ENCODE data around the gene HMCN1.
A peak's percentile ranks its signal among the peaks of the same experiment; 100 is the strongest.

The HMCN1 gene

DNA sequence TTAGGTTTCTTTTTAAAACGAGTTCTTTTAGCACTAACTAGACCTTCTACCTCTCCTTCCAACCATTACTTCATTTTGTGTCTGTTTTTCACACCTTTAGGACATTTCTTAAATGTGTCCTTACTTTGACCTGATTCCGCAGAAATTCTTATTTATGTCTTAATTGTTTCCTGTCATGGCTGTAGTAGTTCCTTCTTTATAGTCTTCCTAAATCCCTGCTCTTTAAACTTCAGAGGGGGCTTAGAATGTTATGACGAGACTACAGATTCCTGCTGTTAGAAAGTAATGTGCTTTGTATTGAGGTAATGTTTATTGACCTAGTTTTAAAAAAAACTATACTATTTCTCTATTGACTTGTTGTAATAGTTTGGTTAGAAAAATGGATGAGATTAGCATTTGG is 70.4 kb downstream of the HMCN1 start:
- no peak for DNase-seq (ENCODE audit: low spot score)

- DNase-seq (ENCODE audit: low spot score) = no peak
These were observed 73.1 kb downstream of the HMCN1 start for GRCh38 chr1:185807275-185807674.

DNA sequence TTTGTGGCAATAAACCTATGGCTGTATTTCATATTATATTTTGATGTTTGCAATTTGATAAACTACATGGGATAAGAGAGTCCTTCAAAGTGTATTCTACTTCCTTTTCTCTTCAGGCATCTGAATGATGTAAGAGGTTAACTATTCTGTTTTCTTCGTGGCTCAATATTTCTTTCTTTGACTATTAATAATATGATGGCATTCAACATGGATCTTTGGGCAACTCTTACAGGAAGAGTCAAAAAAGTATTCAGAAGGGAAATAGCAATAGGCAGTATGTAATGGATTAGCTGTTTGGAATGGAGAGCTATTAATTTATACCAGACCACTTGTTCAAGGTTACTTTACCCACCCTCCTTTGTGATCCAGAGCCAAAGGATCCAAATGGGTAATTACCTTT is 74.4 kb downstream of the HMCN1 start:
- DNase-seq (ENCODE audit: low spot score) = no peak

GRCh38 chr1:185811073-185811709 is 77.0 kb downstream of the HMCN1 start:
- DNase-seq (ENCODE audit: low spot score) = no peak

- no peak for DNase-seq (ENCODE audit: low spot score)
These were observed 78.7 kb downstream of the HMCN1 start for GRCh38 chr1:185812934-185813333.

DNA sequence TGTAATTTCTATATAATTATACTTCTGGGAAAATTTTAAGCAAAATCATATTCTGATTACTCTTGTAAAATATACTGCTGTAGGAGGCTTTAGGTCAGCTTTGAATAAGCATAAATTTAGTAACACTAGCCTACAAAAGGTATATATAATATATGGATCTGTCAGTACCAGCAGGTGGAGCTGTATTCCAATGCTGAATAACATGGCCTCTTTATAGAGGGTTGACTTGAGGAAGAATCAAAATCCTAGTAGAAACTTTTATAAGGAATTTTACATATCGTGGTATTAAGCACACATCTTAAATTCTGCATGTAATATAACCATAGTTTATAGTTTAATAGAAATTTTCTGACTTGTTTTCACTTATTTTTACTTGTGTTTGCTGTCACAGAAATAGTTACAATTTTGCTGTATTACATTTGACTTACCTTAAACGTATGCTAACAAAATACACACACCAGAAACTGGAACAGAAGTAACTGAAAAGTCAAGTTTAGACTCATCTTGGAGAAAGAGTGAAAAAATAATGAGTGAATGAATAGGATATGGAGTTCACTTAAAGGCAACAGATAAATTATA is 79.3 kb downstream of the HMCN1 start:
- DNase-seq (ENCODE audit: low spot score) = peak; percentile 42

DNA sequence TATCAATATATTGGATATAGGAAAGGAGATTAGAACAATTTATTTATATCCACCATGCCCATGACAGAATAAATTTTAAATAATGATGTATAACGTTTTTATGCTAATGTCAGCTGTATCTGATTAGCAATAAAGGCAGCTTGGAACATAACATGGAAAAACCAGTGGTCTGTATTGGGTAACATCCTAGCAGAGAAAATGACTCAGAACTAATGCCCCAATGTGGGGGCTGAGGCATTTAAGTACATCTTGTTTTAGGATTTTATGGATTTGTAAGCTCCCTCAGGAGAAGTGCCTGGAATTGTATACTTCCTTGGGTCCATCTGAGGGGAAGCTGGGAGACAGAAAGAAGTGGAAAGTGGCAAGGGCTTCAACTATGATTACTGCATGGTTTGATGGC is 82.3 kb downstream of the HMCN1 start:
- DNase-seq (ENCODE audit: low spot score) = no peak

GRCh38 chr1:185819798-185820197 is 85.6 kb downstream of the HMCN1 start:
- DNase-seq (ENCODE audit: low spot score) = no peak

DNA sequence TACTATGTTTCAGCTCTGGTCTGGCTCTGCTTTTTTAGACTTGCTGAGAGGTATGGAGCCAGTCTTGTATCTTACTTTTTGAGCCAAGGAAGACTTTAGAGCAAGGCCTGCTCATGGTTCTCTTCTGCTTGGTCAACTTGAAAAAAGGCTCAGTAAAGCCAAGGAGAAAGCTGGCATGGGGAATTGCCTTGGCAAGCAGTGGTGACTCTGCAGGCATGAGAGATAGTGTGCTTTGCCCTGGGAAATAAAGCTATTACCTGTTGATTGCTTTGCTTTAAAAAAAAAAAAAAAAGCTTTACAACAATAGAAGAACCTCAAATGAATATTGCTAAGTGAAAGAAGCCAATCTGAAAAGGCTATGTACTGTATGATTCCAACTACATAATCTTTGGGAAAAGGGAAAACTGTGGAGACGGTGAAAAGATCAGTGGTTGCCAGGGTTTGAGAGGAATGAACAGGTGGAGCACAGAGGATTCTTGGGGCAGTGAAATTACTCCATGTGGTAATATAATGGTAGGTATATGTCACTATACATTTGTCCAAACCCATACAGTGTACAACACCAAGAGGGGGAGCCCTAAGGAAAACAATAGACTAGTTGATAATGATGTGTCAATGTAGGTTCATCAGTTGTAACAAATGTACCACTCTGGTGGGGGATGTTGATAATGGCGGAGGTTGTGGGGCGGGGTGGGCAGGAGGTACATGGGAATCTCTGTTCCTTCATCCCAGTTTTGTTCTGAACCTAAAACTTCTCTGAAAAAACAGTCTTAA is 87.6 kb downstream of the HMCN1 start:
- no peak for DNase-seq (ENCODE audit: low spot score)

- no peak for DNase-seq (ENCODE audit: low spot score)
These were observed 89.3 kb downstream of the HMCN1 start for GRCh38 chr1:185823467-185823866.

- no peak for DNase-seq (ENCODE audit: low spot score)
These were observed 89.9 kb downstream of the HMCN1 start for GRCh38 chr1:185824106-185824505.

DNA sequence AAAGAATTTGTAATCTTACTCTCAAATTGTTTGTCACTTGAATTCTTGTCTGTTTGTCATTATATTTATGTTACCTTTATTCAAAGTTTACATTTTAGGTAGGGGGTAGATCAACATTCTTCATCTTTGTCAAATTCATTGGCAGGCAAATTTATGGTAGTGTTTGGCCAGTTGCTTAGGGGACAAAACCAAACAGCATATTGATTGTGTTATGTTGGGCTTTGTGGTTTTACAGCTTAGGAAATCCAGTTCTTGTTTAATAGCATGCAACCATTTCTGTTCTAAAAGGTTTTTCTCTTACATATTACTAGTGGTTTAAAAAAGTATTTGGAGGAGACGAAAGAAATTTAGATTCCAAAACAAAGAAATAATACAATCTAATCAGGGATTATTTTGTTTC is 91.4 kb downstream of the HMCN1 start:
- no peak for DNase-seq (ENCODE audit: low spot score)

- no peak for DNase-seq (ENCODE audit: low spot score)
These were observed 100.2 kb downstream of the HMCN1 start for GRCh38 chr1:185834371-185834905.

DNA sequence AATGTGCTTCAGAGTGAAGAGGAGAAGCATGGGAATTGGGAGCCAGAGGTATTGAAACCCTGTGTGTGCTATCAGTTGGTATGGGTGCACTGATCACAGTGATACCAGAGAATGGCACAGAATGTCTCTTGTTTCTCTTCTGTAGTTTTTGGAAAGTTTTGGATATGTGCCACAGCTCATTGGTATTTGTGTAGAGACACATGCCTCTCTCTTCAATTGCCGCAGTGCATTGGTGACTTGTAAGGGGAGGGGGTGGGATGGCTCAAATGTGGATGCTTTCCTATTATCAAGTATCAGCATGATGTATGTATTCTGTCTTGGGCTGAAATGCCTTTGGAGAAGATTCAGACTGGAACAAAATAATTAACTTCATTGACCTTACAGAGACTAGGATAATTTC is 101.0 kb downstream of the HMCN1 start:
- no peak for DNase-seq (ENCODE audit: low spot score)

DNA sequence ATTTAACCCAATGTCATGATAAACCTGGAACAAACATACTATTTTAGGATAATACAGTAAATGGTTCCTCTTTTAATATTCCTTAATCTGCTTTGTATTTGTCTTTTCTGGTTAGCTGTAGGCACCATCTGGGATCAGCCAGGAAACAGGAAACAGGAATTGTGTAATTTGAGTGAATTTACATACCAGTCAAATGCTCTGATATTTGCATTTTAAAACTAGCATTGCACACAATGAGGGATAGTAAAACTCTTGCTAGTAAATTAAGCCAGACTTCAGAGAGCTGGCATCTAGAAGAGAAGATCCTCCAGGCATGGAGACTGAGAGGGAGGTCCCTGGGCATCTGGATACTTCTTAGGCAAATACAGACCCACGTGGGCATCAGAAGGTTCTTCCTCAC is 103.5 kb downstream of the HMCN1 start:
- no peak for DNase-seq (ENCODE audit: low spot score)

DNA sequence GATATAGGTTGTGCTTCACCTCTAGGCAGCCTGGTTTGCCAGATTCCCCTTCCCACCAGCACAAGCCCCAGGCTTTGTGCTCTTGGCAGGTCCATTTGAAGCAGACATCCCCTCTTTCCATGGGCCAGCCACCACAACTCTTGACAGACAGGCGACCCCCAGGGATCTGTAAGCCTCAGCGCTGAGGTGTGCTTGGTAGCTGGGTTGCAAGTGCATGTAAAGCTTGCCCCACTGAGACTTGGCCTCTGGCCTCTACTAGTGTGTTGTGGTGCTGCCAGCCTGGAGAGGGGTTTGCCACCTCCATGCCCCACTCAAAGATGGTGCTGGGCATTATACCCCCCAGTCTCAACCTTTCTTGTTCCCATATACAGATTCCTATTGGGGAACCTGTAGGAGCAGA is 103.9 kb downstream of the HMCN1 start:
- peak; percentile 14 for DNase-seq (ENCODE audit: low spot score)

GRCh38 chr1:185840880-185841279 is 106.7 kb downstream of the HMCN1 start:
- no peak for DNase-seq (ENCODE audit: low spot score)

DNA sequence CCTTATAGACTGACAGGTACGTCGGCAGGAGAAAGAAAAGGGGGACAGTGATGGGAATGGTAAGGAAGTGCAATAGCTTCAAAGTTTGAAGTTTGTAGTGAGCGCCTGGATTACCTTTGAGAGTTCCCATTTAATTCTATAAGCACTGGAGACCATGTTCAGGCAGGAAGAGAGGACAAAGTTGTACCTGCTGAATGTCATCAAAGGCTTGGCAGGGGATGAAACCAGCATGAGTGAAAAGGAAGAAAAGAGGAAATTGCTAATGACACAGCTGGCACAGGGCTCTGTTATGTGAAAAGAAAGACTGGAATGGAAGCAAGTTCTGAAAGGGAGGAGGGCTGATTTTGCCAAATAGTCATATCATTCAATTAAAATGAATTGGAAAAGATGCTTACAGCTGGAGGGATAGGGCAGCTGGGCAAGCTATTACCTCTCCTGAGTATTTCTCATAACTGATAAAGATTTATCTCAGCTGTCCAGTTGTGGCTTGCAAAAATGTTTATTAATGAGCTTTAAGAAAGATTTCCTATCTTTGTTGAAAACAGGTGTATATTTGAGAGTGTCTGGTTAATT is 109.2 kb downstream of the HMCN1 start:
- no peak for DNase-seq (ENCODE audit: low spot score)

DNA sequence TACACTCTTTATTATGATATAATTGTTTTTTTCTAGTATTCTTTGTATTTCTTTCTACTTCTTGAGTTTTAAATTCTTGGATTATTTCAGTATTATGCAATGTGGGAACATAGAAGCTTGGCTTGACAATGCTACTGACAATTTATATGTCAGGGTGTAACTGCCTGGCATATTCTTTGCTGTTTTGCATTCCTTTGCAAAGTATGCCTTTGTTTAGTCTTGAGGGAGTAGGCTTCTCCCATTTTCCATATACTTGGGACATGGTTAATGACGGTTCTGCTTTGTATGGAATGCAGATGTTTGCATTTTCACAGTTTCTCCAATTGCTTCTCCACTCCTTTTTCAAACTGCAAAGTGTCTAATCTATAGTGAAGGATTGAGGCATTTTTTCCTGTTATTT is 109.8 kb downstream of the HMCN1 start:
- DNase-seq (ENCODE audit: low spot score) = no peak

DNA sequence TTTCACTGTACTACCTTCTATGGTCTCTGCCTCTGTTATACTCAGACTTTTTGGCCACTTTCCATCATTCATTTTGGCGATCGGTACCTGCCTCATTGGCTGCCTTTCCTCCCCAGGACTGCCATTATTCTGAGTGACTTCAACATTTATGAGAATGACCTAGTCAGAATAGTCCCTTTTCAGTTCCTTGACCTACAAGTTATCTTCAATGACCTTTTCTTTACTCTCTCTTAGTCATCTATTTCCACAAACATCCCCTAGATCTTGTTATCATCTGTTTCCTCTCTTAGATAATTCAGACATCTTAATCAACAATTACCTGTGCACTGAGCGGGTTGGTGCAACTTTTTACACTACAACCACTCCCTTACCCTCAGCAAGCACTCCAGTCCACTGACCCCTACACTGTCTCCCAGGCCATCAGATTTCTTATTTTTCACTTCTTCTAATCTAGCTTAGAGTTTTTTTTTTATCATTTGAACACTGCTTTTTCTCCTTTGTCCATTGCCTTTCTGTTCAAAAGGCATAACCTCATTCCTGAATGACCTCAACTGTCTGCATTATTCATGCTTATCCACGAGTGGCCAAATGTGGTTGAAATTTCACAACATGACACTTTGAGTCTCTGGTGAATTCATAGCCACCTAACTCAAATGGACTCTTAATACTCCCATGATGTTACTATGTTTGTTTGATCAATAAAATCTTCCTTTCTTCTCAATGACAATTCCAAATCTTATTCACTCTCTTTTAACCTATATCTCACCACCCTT is 112.7 kb downstream of the HMCN1 start:
- no peak for DNase-seq (ENCODE audit: low spot score)

GRCh38 chr1:185849014-185849413 is 114.8 kb downstream of the HMCN1 start:
- no peak for DNase-seq (ENCODE audit: low spot score)

GRCh38 chr1:185850366-185850765 is 116.2 kb downstream of the HMCN1 start:
- DNase-seq (ENCODE audit: low spot score) = no peak

Data from D341Med (cell line).